ENCODE data around the gene TMBIM1. TPM values are rescaled to one million over a fixed set of nuclear protein-coding genes. Genes with fewer than 3 reads are reported as not detected.

Gene TMBIM1
- 165 and 227 TPM in 2 replicates for total RNA-seq

DNA sequence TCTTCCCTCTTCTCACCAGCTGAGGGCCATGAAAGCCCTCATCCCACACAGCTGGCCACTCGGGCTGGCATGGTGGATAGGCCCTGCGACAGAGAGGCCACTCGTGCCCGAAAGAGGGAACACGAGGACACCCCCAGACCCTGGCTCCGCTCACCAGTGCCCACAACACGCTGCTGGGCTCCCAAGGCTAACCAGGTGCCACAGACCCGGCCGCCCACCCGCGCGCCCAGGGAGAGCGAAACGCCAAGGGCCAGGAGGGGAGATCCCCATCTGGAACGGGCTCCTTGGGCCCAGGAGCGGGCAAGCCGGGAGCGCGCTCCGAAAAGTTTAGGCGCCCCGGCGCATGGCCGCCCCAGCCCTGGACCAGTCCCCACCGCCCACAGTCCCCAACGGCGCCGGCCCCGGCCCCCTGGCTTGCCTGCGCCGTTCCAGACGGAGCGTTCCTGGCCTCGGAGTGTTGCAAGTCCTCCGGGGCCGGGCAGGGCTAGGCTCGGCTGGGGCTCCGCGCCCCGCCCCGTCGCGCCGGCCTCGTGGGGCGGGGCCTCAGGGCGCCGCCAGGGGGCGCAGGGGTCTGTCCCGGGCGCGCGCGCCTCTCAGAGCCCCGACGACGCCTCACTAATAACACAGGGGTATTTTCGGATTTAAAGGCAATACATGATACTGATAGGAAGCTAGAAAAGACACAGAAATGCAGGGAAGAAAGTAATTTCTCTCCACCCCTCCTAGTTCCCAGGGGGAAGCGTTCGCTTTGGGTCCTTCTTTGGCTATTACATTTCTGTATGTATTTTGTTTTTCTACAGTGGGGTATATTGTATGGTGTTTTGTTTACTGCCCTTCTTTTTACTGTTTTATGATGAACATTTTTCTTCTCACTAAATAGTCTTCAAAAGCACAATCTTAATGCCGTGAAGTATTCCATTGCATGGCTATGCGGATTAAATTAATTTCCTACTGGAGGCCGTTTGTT is at the start of gene TMBIM1:
TSS of gene TMBIM1 (minus strand) at position 456 of the 967 bp plus-strand sequence. CDS start 10,362 bp downstream, outside the sequence.

DNA sequence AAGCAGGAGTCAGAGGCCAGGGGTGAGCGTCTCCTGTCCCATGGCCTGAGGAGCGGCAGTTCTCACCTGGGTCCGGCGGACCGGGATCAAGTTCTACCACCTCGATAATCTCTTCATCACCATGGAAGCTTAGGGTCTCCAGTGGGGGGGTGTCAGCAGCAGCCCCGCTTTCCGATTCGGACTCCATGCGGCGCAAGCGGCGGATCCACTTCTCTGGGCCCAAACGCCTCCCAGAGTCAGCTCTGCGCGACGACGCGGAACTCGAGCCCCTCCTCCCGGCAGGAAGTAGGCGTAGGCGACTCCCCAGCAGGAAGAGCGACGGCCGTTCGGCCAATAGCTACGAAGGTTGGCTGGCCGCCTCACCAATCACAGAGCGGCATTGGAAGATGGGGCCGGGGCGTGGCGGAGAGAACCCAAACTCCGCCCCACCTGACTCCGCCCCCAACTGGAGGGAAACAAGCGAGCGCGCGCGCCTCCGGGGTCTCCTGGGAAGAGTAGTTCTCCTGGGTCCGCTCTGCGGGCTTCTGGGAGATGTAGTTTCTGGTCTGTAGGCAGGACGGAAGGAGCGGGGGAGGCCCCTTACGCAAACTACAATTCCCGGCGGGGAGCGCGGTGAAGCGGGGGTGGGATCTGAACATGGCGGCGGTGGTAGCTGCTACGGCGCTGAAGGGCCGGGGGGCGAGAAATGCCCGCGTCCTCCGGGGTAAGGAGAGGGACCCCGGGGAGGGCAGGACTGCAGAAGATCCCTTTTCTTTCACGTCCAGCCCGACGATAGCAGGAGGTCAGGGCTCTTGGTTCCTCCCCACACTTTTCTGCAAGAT is 22.2 kb downstream of the TMBIM1 start, which contains the start of the genes AAMP and PNKD:
TSS of gene AAMP (minus strand) at position 238 of the 821 bp plus-strand sequence. CDS start at position 187, 51 bp downstream.
TSS of gene PNKD (plus strand) at position 620 of the 821 bp plus-strand sequence. CDS start at position 637, 17 bp downstream.

GRCh38 chr2:218260742-218261422 is 31.4 kb downstream of the TMBIM1 start, which contains the start of gene GPBAR1:
Gene GPBAR1 (plus strand): TSS chr2:218261015. CDS start chr2:218262725, 1,710 bp downstream.

Other genes starting within 250 kb of the TMBIM1 start
- not detected in 2 replicates for gene RUFY4, start 223.2 kb downstream of the TMBIM1 start, total RNA-seq
- not detected in 2 replicates for gene CXCR2, start 166.5 kb downstream of the TMBIM1 start, total RNA-seq
- not detected in 2 replicates for gene CXCR1, start 125.5 kb downstream of the TMBIM1 start, total RNA-seq
- 346 and 401 TPM in 2 replicates for gene ARPC2, start 75.3 kb downstream of the TMBIM1 start, total RNA-seq
- gene GPBAR1, start 31.5 kb downstream of the TMBIM1 start, total RNA-seq: not detected in 2 replicates
- gene AAMP, start 22.4 kb downstream of the TMBIM1 start, total RNA-seq: 118 and 138 TPM in 2 replicates
- 38.3 and 43.7 TPM in 2 replicates for gene PNKD, start 22.0 kb downstream of the TMBIM1 start, total RNA-seq
- 0.59 TPM in 1 of 2 replicates, not detected in the other for gene CATIP, start 64.4 kb upstream of the TMBIM1 start, total RNA-seq
- gene SLC11A1, start 89.8 kb upstream of the TMBIM1 start, total RNA-seq: 0.05 and 0.30 TPM in 2 replicates
- 35.0 and 39.5 TPM in 2 replicates for gene CTDSP1, start 107.4 kb upstream of the TMBIM1 start, total RNA-seq
- gene VIL1, start 126.6 kb upstream of the TMBIM1 start, total RNA-seq: under 0.01 TPM in 1 of 2 replicates, not detected in the other

All from smooth muscle cell of the umbilical artery (primary cell).